HepG2 (cell line): ENCODE data around the gene PCDHGA12.
A peak's percentile ranks its signal among the peaks of the same experiment; 100 is the strongest.

Experiments used
- CTCF ChIP-seq: sonication (generic); formaldehyde crosslinking; IDR thresholded peaks from 2 replicates; pipeline ENCODE4 v1.5.0; 2020; ENCODE audit warnings: mild to moderate bottlenecking, missing genetic modification reagents, moderate library complexity
- NBN ChIP-seq: fragments of 450-650 bp; conservative IDR thresholded peaks from 2 replicates; pipeline ENCODE4 v1.6.1; 2017
- TRAFD1 ChIP-seq: sonication (generic); formaldehyde crosslinking; IDR thresholded peaks from 2 replicates; pipeline ENCODE4 v1.5.1; 2020; ENCODE audit warnings: missing genetic modification reagents, mild to moderate bottlenecking, borderline replicate concordance
- ZBTB20 ChIP-seq: sonication (generic); formaldehyde crosslinking; IDR thresholded peaks from 2 replicates; pipeline ENCODE4 v1.8.1; 2023; ENCODE audit warnings: missing genetic modification reagents, low read depth, mild to moderate bottlenecking, borderline replicate concordance
- ZBTB7A ChIP-seq: sonication (generic); formaldehyde crosslinking; IDR thresholded peaks from 2 replicates; pipeline ENCODE4 v1.8.0; 2022; ENCODE audit warnings: mild to moderate bottlenecking, missing genetic modification reagents

- TF ChIP-seq ZBTB7A (CRISPR knock-in tag), result no peak
- peak; percentile 56 for TF ChIP-seq CTCF (CRISPR knock-in tag)
- no peak for TF ChIP-seq NBN
- TF ChIP-seq TRAFD1 (CRISPR knock-in tag), result no peak
- TF ChIP-seq ZBTB20 (CRISPR knock-in tag), result no peak
Measured at GRCh38 chr5:141475625-141476131, 45.4 kb downstream of the PCDHGA12 start, which contains the start of gene PCDHGC3.
